Trophoblast cell (in vitro differentiated cells and primary cell): ENCODE measurements around the gene MT4.

Source experiments
- DNase-seq, 2 donors: peaks; one replicate each; pipeline ENCODE4 v3.0.0-alpha.2; 2016
- H2AFZ ChIP-seq: 2 replicates; pipeline ENCODE4 v1.6.1; 2013; ENCODE audit warnings: low read length, moderate library complexity, mild to moderate bottlenecking; ENCODE audit not compliant: insufficient read depth, poor library complexity
- H2AK5ac ChIP-seq: 2 replicates; pipeline ENCODE4 v1.6.1; 2013; ENCODE audit warnings: mild to moderate bottlenecking, low read length
- H2BK120ac ChIP-seq: 2 replicates; pipeline ENCODE4 v1.6.1; 2013; ENCODE audit warnings: low read length, mild to moderate bottlenecking, moderate library complexity; ENCODE audit not compliant: insufficient read depth, poor library complexity
- H2BK12ac ChIP-seq: 2 replicates; pipeline ENCODE4 v1.6.1; 2013; ENCODE audit warnings: mild to moderate bottlenecking, low read length, moderate library complexity
- H2BK5ac ChIP-seq: 2 replicates; pipeline ENCODE4 v1.6.1; 2013; ENCODE audit warnings: low read length, low read depth, moderate library complexity, mild to moderate bottlenecking; ENCODE audit not compliant: poor library complexity
- H3K14ac ChIP-seq: 2 replicates; pipeline ENCODE4 v1.6.1; 2013; ENCODE audit warnings: mild to moderate bottlenecking, low read length
- H3K18ac ChIP-seq: 2 replicates; pipeline ENCODE4 v1.6.1; 2013; ENCODE audit warnings: mild to moderate bottlenecking, low read length
- H3K23ac ChIP-seq: 2 replicates; pipeline ENCODE4 v1.6.1; 2013; ENCODE audit warnings: low read length
- H3K27ac ChIP-seq: 2 replicates; pipeline ENCODE4 v1.5.1; 2013; ENCODE audit warnings: low read depth, mild to moderate bottlenecking, inconsistent platforms, low read length, moderate library complexity
- H3K27me3 ChIP-seq: 2 replicates; pipeline ENCODE4 v1.6.1; 2013; ENCODE audit warnings: inconsistent platforms, mild to moderate bottlenecking, low read length, moderate library complexity; ENCODE audit not compliant: insufficient read depth
- H3K36me3 ChIP-seq, 2 experiments: 1 replicate in 1 of 2; 2 replicates in 1 of 2; pipeline ENCODE4 v1.6.1; 2013; ENCODE audit warnings: low read length in 2 of 2, mild to moderate bottlenecking in 2 of 2, moderate library complexity in 1 of 2; ENCODE audit not compliant: insufficient read depth in 2 of 2, control insufficient read depth in 1 of 2
- H3K4ac ChIP-seq: 2 replicates; pipeline ENCODE4 v1.6.1; 2013; ENCODE audit warnings: low read depth, mild to moderate bottlenecking, low read length, moderate library complexity
- H3K4me1 ChIP-seq, 2 experiments: 1 replicate in 1 of 2; 2 replicates in 1 of 2; pipeline ENCODE4 v1.6.1; 2013; ENCODE audit warnings: low read length in 2 of 2, mild to moderate bottlenecking in 2 of 2, moderate library complexity in 1 of 2; ENCODE audit not compliant: insufficient read depth in 2 of 2, control insufficient read depth in 1 of 2
- H3K4me2 ChIP-seq: 2 replicates; pipeline ENCODE4 v1.6.1; 2013; ENCODE audit warnings: inconsistent platforms, mild to moderate bottlenecking, low read length, moderate library complexity
- H3K4me3 ChIP-seq: 2 replicates; pipeline ENCODE4 v1.5.1; 2013; ENCODE audit warnings: mild to moderate bottlenecking, low read depth, low read length, inconsistent platforms
- H3K79me1 ChIP-seq: one replicate; pipeline ENCODE4 v1.6.1; 2013; ENCODE audit warnings: low read length
- H3K79me2 ChIP-seq: 2 replicates; pipeline ENCODE4 v1.6.1; 2013; ENCODE audit warnings: low read length, mild to moderate bottlenecking; ENCODE audit not compliant: control insufficient read depth, insufficient read depth, poor library complexity
- H3K9ac ChIP-seq: 2 replicates; pipeline ENCODE4 v1.6.1; 2013; ENCODE audit warnings: mild to moderate bottlenecking, low read length
- H3K9me3 ChIP-seq: 2 replicates; pipeline ENCODE4 v1.6.1; 2013; ENCODE audit warnings: low read depth, mild to moderate bottlenecking, control low read depth, inconsistent platforms, low read length; ENCODE audit not compliant: insufficient read depth
- H4K12ac ChIP-seq: 2 replicates; pipeline ENCODE4 v1.6.1; 2013; ENCODE audit warnings: low read depth, mild to moderate bottlenecking, low read length, moderate library complexity
- H4K8ac ChIP-seq: 2 replicates; pipeline ENCODE4 v1.6.1; 2013; ENCODE audit warnings: low read depth, mild to moderate bottlenecking, low read length, moderate library complexity
- H4K91ac ChIP-seq: one replicate; pipeline ENCODE4 v1.6.1; 2013; ENCODE audit warnings: low read depth, mild to moderate bottlenecking, low read length, moderate library complexity
- WGBS: extraction: QIAGEN DNeasy Blood & Tissue Kit; methylation state at CpG from one replicate; pipeline ENCODE4 v1.1.7; 2013; ENCODE audit warnings: missing lambda C conversion rate; ENCODE audit not compliant: insufficient read length, insufficient coverage; ENCODE audit errors: extremely low coverage; 5-methylcytosine and 5-hydroxymethylcytosine counted together

Gene MT4

GRCh38 chr16:56519459-56520250 lies 45.2 kb upstream of the MT4 start, which contains the start of gene BBS2:
TSS of gene BBS2 (minus strand) at chr16:56520024. CDS start at chr16:56519862, 162 bp downstream.
- Histone ChIP-seq H2AFZ (peak within 1 kb of the TSS; percentile 97), H2AK5ac (peak within 1 kb of the TSS; percentile 61), H3K4me1 (peaks cover 0 to 7% of the 10 kb centered on the region in 2 experiments), H3K36me3 (no peaks in the 10 kb centered on the region), H3K4me3 (peak within 1 kb of the TSS; percentile 93), H3K79me2 (peaks cover 4% of the 10 kb centered on the region), H3K14ac (peak within 1 kb of the TSS; percentile 98), H3K9ac (peak within 1 kb of the TSS; percentile 83), H3K4me2 (peak within 1 kb of the TSS; percentile 87), H3K23ac (no peak within 1 kb of the TSS), H4K12ac (peak within 1 kb of the TSS; percentile 99), H3K9me3 (no peaks in the 10 kb centered on the region), H2BK5ac (peak within 1 kb of the TSS; percentile 83), H2BK120ac (peak within 1 kb of the TSS; percentile 91), H3K27ac (peak within 1 kb of the TSS; percentile 83), H4K8ac (peak within 1 kb of the TSS; percentile 99), H3K18ac (peak within 1 kb of the TSS; percentile 95), H3K27me3 (no peaks in the 10 kb centered on the region), H2BK12ac (peak within 1 kb of the TSS; percentile 51), H4K91ac (peak within 1 kb of the TSS; percentile 92), H3K4ac (peak within 1 kb of the TSS; percentile 60), H3K79me1 (peaks cover 6% of the 10 kb centered on the region)
- no CpG with 5 or more reads among the region's 65 CpGs for WGBS
- peak; percentile 97 to 99 for DNase-seq

DNA sequence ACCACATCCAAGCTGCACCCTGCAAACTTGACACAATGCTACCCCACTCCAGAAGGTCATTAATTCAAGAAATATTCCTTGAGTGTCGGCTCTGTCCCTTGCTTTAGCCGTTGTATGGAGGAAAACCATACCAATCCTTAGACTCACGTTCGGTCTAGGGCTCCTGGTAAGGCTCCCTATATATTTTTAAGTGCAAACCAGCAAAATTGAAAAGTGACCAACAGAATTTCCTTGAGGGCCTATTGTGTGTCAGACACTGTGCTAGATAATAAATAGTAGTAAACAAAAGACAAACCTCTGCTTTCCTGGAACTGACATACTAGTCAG lies 44.7 kb upstream of the MT4 start:
- H2BK120ac ChIP-seq, result no peak overlapping the region
- H2AFZ ChIP-seq, result peak overlapping the region; percentile 92
- H3K4me2 ChIP-seq, result peak overlapping the region; percentile 87
- H3K27ac ChIP-seq, result no peak overlapping the region
- H2AK5ac ChIP-seq, result no peak overlapping the region
- H3K4ac ChIP-seq, result no peak overlapping the region
- H3K23ac ChIP-seq, result no peak overlapping the region
- H3K79me2 ChIP-seq, result peaks cover 4% of the 10 kb centered on the region
- no peak overlapping the region for H3K18ac ChIP-seq
- H4K12ac ChIP-seq, result peak overlapping the region; percentile 82
- H3K4me3 ChIP-seq, result no peak overlapping the region
- DNase-seq, result no peak
- no peak overlapping the region for H2BK5ac ChIP-seq
- H4K8ac ChIP-seq, result peak overlapping the region; percentile 97
- H3K79me1 ChIP-seq, result peaks cover 6% of the 10 kb centered on the region
- no peaks in the 10 kb centered on the region for H3K36me3 ChIP-seq
- H3K27me3 ChIP-seq, result no peaks in the 10 kb centered on the region
- no peak overlapping the region for H3K14ac ChIP-seq
- H4K91ac ChIP-seq, result no peak overlapping the region
- peaks cover 0 to 7% of the 10 kb centered on the region in 2 experiments for H3K4me1 ChIP-seq
- H3K9ac ChIP-seq, result peak overlapping the region; percentile 57
- no CpG with 5 or more reads among the region's 4 CpGs for WGBS
- H3K9me3 ChIP-seq, result no peaks in the 10 kb centered on the region
- H2BK12ac ChIP-seq, result no peak overlapping the region

DNA sequence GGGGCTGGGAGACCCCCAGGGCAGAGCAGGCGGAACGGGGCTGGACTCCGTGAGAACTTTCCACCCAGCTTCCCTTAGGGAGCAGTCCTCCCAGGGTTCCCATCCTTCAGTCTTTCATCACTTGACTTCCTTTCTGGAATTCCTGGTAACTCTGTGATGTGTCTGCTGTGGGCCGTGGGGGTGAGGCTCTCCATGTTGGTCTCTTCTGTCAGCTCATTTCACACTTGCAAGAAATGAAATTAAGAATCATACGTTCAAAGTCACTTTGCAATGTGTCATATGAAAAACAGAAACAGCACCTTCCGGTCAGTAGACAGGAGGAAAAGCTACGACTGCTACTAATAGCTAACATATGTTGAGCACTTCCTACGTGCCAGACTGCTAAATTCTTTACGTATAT lies 39.6 kb upstream of the MT4 start:
- Histone ChIP-seq H3K4ac (no peak overlapping the region), H2BK120ac (no peak overlapping the region), H3K9ac (no peak overlapping the region), H3K4me1 (peaks cover 0 to 3% of the 10 kb centered on the region in 2 experiments), H3K79me2 (no peaks in the 10 kb centered on the region), H2AK5ac (no peak overlapping the region), H3K23ac (no peak overlapping the region), H3K4me3 (no peak overlapping the region), H4K12ac (no peak overlapping the region), H3K36me3 (no peaks in the 10 kb centered on the region), H3K27me3 (no peaks in the 10 kb centered on the region), H2AFZ (no peak overlapping the region), H3K18ac (no peak overlapping the region), H3K4me2 (no peak overlapping the region), H3K9me3 (no peaks in the 10 kb centered on the region), H2BK12ac (no peak overlapping the region), H4K91ac (no peak overlapping the region), H3K14ac (no peak overlapping the region), H4K8ac (no peak overlapping the region), H3K79me1 (no peaks in the 10 kb centered on the region), H2BK5ac (no peak overlapping the region), H3K27ac (no peak overlapping the region)
- DNase-seq, result no peak
- WGBS, result no CpG with 5 or more reads among the region's 9 CpGs

- H3K79me2 ChIP-seq, result no peaks in the 10 kb centered on the region
- H3K4me1 ChIP-seq, result no peaks in the 10 kb centered on the region
- H3K9me3 ChIP-seq, result no peaks in the 10 kb centered on the region
- DNase-seq, result no peak
- no peak overlapping the region for H3K23ac ChIP-seq
- no peak overlapping the region for H2BK120ac ChIP-seq
- H4K91ac ChIP-seq, result no peak overlapping the region
- H2BK12ac ChIP-seq, result no peak overlapping the region
- no peak overlapping the region for H2AK5ac ChIP-seq
- no peak overlapping the region for H3K27ac ChIP-seq
- H3K4ac ChIP-seq, result no peak overlapping the region
- no peak overlapping the region for H2AFZ ChIP-seq
- no peak overlapping the region for H3K18ac ChIP-seq
- no peak overlapping the region for H3K4me3 ChIP-seq
- H4K12ac ChIP-seq, result no peak overlapping the region
- H3K14ac ChIP-seq, result no peak overlapping the region
- no peak overlapping the region for H4K8ac ChIP-seq
- no peak overlapping the region for H3K4me2 ChIP-seq
- H3K36me3 ChIP-seq, result no peaks in the 10 kb centered on the region
- no peak overlapping the region for H3K9ac ChIP-seq
- H2BK5ac ChIP-seq, result no peak overlapping the region
- H3K79me1 ChIP-seq, result no peaks in the 10 kb centered on the region
- no CpG with 5 or more reads among the region's 1 CpG for WGBS
- no peaks in the 10 kb centered on the region for H3K27me3 ChIP-seq
These were observed 34.0 kb upstream of the MT4 start for GRCh38 chr16:56530872-56531271.
